ENCODE measurements around the gene OAS1.

OAS1 gene

GRCh38 chr12:112967858-112968257 lies 61.1 kb downstream of the OAS1 start:
- no peak for DNase-seq

All from DMS53 (cell line).